Measurements from ENCODE around the gene MTHFD2L. TPM values are rescaled to one million over a fixed set of nuclear protein-coding genes. Genes with fewer than 3 reads are reported as not detected.

Gene MTHFD2L
- total RNA-seq, 1 donor from 2014 or later = 15.5 TPM

DNA sequence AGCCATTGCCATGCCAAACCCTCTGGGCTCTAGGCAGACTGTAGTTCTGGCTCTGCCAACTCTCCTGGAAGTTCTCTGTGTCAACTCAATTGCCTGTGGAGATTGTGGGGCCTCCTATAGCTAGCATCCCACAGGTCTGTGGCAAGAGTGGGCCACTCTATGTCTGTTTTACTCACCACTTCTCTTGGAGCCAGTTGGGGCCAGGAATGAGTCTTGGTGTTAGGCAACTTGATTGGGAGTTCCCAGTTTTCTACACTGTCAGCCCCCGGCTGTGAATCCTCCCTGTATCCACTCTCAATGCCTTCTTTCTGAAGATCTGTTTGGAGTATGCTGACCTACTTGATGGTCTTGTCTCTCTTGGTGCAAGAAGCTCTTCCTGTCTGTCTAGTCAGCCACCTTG, 102.1 kb downstream of the MTHFD2L start:
- no peak overlapping the region for H3K4me3 ChIP-seq
- H3K9me3 ChIP-seq = no peaks in the 10 kb centered on the region
- H3K36me3 ChIP-seq = no peaks in the 10 kb centered on the region
- TF ChIP-seq POLR2A (IDR thresholded peaks at IDR 0.05) (no peak), POLR2AphosphoS5 (IDR thresholded peaks at IDR 0.05; ENCODE audit: insufficient read depth in 1 of 2, low read depth in 1 of 2) (no peak)
- no peaks in the 10 kb centered on the region for H3K4me1 ChIP-seq
- no peak overlapping the region for H3K27ac ChIP-seq
- intact Hi-C loops (cut with DNase I) = no loop called here
- DNase-seq (ENCODE audit: extremely low spot score in 2 of 2) = no peak
- H3K27me3 ChIP-seq = no peaks in the 10 kb centered on the region

DNA sequence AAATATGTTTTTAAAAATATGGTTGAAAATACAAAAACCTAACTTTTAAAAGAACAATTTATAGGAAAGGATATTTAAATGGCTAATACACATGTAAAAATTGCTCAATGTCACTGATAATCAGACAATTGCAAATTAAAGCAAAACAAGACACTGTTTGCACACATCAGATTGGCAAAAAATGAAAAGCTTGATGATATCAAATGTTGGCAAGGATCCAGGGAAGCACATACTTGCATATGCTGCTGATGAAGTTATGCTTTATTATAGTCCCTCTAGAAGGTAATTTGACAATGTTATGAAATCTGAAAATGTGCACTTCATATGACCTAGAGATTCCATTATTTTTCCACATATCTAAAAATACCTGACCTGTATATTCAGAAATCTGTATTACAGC, 104.6 kb downstream of the MTHFD2L start:
- Histone ChIP-seq H3K4me3 (no peak overlapping the region), H3K4me1 (no peaks in the 10 kb centered on the region), H3K27me3 (no peaks in the 10 kb centered on the region), H3K9me3 (no peaks in the 10 kb centered on the region), H3K27ac (no peak overlapping the region), H3K36me3 (no peaks in the 10 kb centered on the region)
- intact Hi-C loops (cut with DNase I) = no loop called here
- TF ChIP-seq, protein P1, sequence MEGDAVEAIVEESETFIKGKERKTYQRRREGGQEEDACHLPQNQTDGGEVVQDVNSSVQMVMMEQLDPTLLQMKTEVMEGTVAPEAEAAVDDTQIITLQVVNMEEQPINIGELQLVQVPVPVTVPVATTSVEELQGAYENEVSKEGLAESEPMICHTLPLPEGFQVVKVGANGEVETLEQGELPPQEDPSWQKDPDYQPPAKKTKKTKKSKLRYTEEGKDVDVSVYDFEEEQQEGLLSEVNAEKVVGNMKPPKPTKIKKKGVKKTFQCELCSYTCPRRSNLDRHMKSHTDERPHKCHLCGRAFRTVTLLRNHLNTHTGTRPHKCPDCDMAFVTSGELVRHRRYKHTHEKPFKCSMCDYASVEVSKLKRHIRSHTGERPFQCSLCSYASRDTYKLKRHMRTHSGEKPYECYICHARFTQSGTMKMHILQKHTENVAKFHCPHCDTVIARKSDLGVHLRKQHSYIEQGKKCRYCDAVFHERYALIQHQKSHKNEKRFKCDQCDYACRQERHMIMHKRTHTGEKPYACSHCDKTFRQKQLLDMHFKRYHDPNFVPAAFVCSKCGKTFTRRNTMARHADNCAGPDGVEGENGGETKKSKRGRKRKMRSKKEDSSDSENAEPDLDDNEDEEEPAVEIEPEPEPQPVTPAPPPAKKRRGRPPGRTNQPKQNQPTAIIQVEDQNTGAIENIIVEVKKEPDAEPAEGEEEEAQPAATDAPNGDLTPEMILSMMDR (IDR thresholded peaks at IDR 0.05) = no peak
- TF ChIP-seq POLR2AphosphoS5 (IDR thresholded peaks at IDR 0.05; ENCODE audit: insufficient read depth in 1 of 2, low read depth in 1 of 2) = no peak
- no peak for TF ChIP-seq POLR2A (IDR thresholded peaks at IDR 0.05)
- no peak for DNase-seq (ENCODE audit: extremely low spot score in 2 of 2)

DNA sequence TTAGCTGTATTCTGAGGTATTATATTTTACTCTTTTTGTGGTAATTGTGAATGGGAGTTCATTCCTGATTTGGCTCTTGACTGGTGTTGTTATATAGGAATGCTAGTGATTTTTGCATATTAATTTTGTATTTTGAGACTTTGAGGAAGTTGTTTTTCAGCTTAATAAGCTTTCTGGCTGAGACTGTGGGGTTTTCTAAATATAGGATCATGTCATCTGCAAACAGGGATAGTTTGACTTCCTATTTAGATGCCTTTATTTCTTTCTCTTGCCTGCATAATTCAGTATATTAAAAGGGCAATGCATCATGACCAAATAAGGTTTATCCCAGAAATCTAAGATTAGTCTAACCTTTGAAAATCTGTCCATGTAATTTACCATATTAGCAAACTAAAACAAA, 105.6 kb downstream of the MTHFD2L start:
- no peak for DNase-seq (ENCODE audit: extremely low spot score in 2 of 2)
- TF ChIP-seq, protein P1 (IDR thresholded peaks at IDR 0.05) = no peak
- TF ChIP-seq POLR2A (IDR thresholded peaks at IDR 0.05) (no peak), POLR2AphosphoS5 (IDR thresholded peaks at IDR 0.05; ENCODE audit: insufficient read depth in 1 of 2, low read depth in 1 of 2) (no peak)
- Histone ChIP-seq H3K27me3 (no peaks in the 10 kb centered on the region), H3K36me3 (no peaks in the 10 kb centered on the region), H3K4me1 (peaks cover 5% of the 10 kb centered on the region), H3K9me3 (no peaks in the 10 kb centered on the region), H3K27ac (no peak overlapping the region), H3K4me3 (no peak overlapping the region)
- intact Hi-C loops (cut with DNase I) = no loop called here

DNA sequence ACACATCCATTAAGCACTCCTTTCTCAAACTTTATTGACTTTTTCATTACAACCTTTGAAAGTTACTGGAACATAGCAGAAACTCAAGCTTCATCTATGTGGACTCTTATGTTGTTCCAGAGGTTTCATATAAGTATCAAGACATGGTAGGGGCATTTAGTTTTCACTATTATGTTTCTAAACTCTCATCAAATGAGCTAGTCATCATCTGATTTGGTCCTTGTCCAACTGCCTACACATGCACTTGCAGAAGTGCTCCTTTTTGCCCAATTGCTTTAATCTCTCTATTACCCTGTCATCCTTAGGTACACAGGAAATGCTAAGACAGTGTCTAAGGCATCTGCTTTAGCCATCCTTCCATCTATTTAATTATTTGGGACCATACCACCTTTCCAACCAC, 108.2 kb downstream of the MTHFD2L start:
- DNase-seq (ENCODE audit: extremely low spot score in 2 of 2) = no peak
- peaks cover 5% of the 10 kb centered on the region for H3K4me1 ChIP-seq
- intact Hi-C loops (cut with DNase I) = no loop called here
- no peak for TF ChIP-seq POLR2AphosphoS5 (IDR thresholded peaks at IDR 0.05; ENCODE audit: insufficient read depth in 1 of 2, low read depth in 1 of 2)
- TF ChIP-seq, protein P1 (IDR thresholded peaks at IDR 0.05) = no peak
- no peak for TF ChIP-seq POLR2A (IDR thresholded peaks at IDR 0.05)
- no peaks in the 10 kb centered on the region for H3K27me3 ChIP-seq
- no peaks in the 10 kb centered on the region for H3K36me3 ChIP-seq
- no peaks in the 10 kb centered on the region for H3K9me3 ChIP-seq
- H3K27ac ChIP-seq = no peak overlapping the region
- no peak overlapping the region for H3K4me3 ChIP-seq

DNA sequence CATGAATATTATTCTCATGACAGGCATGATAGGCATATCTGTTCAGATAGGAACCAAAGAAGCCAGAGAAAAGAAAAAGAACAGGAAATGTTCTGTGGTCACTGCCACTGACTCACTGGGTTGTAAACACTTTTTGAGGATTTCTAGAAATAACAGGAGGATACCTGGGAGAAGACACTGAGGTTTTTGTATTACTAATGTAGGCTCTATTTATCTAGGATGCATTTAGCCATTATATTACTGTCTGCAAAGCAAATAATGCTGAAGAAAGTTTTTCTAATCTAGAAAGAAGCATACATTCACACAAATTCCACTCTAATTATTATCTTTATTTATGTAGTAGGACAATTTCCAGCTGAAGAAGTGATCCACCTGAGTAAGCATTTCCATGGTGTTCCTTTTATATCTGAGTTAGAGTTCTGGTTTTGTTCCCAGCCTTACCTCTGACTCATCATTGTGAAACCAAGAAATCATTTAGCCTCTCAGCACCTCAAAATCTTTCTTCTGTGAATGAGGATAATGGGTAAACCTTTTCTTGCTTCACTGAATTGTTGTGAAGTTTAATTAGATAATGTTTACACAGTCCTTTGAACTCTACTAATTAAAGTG, 110.2 kb downstream of the MTHFD2L start:
- H3K4me3 ChIP-seq = no peak overlapping the region
- H3K9me3 ChIP-seq = no peaks in the 10 kb centered on the region
- peaks cover 5% of the 10 kb centered on the region for H3K4me1 ChIP-seq
- intact Hi-C loops (cut with DNase I) = no loop called here
- no peak overlapping the region for H3K27ac ChIP-seq
- TF ChIP-seq POLR2A (IDR thresholded peaks at IDR 0.05) (no peak), POLR2AphosphoS5 (IDR thresholded peaks at IDR 0.05; ENCODE audit: insufficient read depth in 1 of 2, low read depth in 1 of 2) (peak in 1 of 2 donors; percentile 55)
- TF ChIP-seq, protein P1 (IDR thresholded peaks at IDR 0.05) = no peak
- H3K27me3 ChIP-seq = no peaks in the 10 kb centered on the region
- H3K36me3 ChIP-seq = no peaks in the 10 kb centered on the region
- DNase-seq (ENCODE audit: extremely low spot score in 2 of 2) = no peak
